H1 (cell line): ENCODE measurements around the gene MAN1A2. TPM values are rescaled to one million over a fixed set of nuclear protein-coding genes. Genes with fewer than 3 reads are reported as not detected.

Experiments
- CTCF ChIA-PET: fragments of 300-600 bp; sonication (Branson Sonifier 250); formaldehyde crosslinking; loops from one replicate; lab custom pipeline; 2021; ENCODE audit not compliant: partially characterized antibody; lab: Charles Lee
- POLR2A ChIA-PET: fragments of 300-600 bp; sonication (Branson Sonifier 250); formaldehyde crosslinking; loops from one replicate; lab custom pipeline; 2021; ENCODE audit warnings: inconsistent platforms; ENCODE audit not compliant: partially characterized antibody; lab: Charles Lee
- DNase-seq, 2 experiments: peaks; one replicate each; pipeline versions ENCODE4 v3.0.0 to v3.0.0-alpha.2; 2010 to 2022; ENCODE audit warnings: low spot score in 2 of 2, low read depth in 1 of 2, mixed read lengths in 1 of 2
- FAIRE-seq: peaks from 2 replicates; lab custom pipeline; 2011; peaks lifted over from hg19 to GRCh38; lab: Jason Lieb, UNC
- H2AFZ ChIP-seq: 2 replicates; pipeline ENCODE4 v1.8.1; 2012; ENCODE audit warnings: low read length, inconsistent platforms
- H2AK5ac ChIP-seq: 2 replicates; pipeline ENCODE4 v1.6.1; 2013; ENCODE audit warnings: low read depth, low read length
- H2BK120ac ChIP-seq: replicated peaks from 2 replicates; pipeline ENCODE3; 2013; ENCODE audit warnings: low read depth, low read length, inconsistent platforms
- H2BK12ac ChIP-seq: 2 replicates; pipeline ENCODE4 v1.6.1; 2013; ENCODE audit warnings: low read depth, low read length
- H2BK15ac ChIP-seq: 2 replicates; pipeline ENCODE4 v1.6.1; 2013; ENCODE audit warnings: low read length
- H2BK20ac ChIP-seq: 2 replicates; pipeline ENCODE4 v1.6.1; 2013; ENCODE audit warnings: low read length
- H2BK5ac ChIP-seq: 2 replicates; pipeline ENCODE4 v1.6.1; 2013; ENCODE audit warnings: low read depth, low read length
- H3K14ac ChIP-seq: 2 replicates; pipeline ENCODE4 v1.6.1; 2013; ENCODE audit warnings: inconsistent platforms; ENCODE audit not compliant: insufficient read length
- H3K18ac ChIP-seq: 2 replicates; pipeline ENCODE4 v1.6.1; 2013; ENCODE audit warnings: low read length; ENCODE audit errors: extremely low read depth
- H3K23ac ChIP-seq: 2 replicates; pipeline ENCODE4 v1.6.1; 2013; ENCODE audit warnings: inconsistent platforms; ENCODE audit not compliant: insufficient read length
- H3K23me2 ChIP-seq: 2 replicates; pipeline ENCODE4 v1.6.1; 2013; ENCODE audit warnings: low read depth, low read length
- H3K27ac ChIP-seq: 2 replicates; pipeline ENCODE4 v1.6.1; 2011; ENCODE audit warnings: low read depth, low read length, inconsistent platforms
- H3K27me3 ChIP-seq, 4 experiments: replicated peaks in 1 of 4; 1 replicate in 1 of 4; 2 replicates in 3 of 4; pipeline versions ENCODE4 v1.6.1 to v1.8.1; 2011 to 2013; ENCODE audit warnings: low read length in 3 of 4, mild to moderate bottlenecking in 3 of 4, inconsistent platforms in 2 of 4, mixed read lengths in 2 of 4, moderate library complexity in 1 of 4; ENCODE audit not compliant: control insufficient read depth in 3 of 4, insufficient read depth in 3 of 4; ENCODE audit errors: extremely low read depth in 1 of 4
- H3K36me3 ChIP-seq, 4 experiments: 2 replicates each; pipeline versions ENCODE4 v1.6.1 to v1.8.1; 2011 to 2013; ENCODE audit warnings: mild to moderate bottlenecking in 4 of 4, low read length in 3 of 4, moderate library complexity in 2 of 4, control low read depth in 1 of 4, inconsistent platforms in 1 of 4; ENCODE audit not compliant: insufficient read depth in 4 of 4, control insufficient read depth in 2 of 4
- H3K4ac ChIP-seq: replicated peaks from 2 replicates; pipeline ENCODE3; 2013; ENCODE audit warnings: low read length, low read depth, mixed read lengths, inconsistent platforms; ENCODE audit not compliant: insufficient read length
- H3K4me1 ChIP-seq, 4 experiments: replicated peaks in 1 of 4; 1 replicate in 1 of 4; 2 replicates in 3 of 4; pipeline versions ENCODE4 v1.6.1 to v1.8.1; 2011 to 2013; ENCODE audit warnings: low read length in 3 of 4, inconsistent platforms in 2 of 4, mixed read lengths in 1 of 4; ENCODE audit not compliant: insufficient read depth in 4 of 4, control insufficient read depth in 3 of 4
- H3K4me2 ChIP-seq, 2 experiments: 2 replicates each; pipeline versions ENCODE4 v1.6.1 to v1.8.1; 2011 to 2013; ENCODE audit warnings: low read depth in 2 of 2, low read length in 2 of 2, control low read depth in 1 of 2, inconsistent platforms in 1 of 2, mild to moderate bottlenecking in 1 of 2; ENCODE audit not compliant: insufficient read depth in 1 of 2
- H3K4me3 ChIP-seq, 4 experiments: fragments of 200-600, 300-600 bp in 1 of 4; sonication (generic), shearing (Covaris generic), sonication (Bioruptor Twin) in 1 of 4; 2 replicates each; pipeline versions ENCODE4 v1.5.1 to v1.8.1; 2011 to 2016; ENCODE audit warnings: low read length in 4 of 4, low read depth in 3 of 4, control low read depth in 2 of 4, inconsistent platforms in 2 of 4, mild to moderate bottlenecking in 2 of 4, mixed read lengths in 1 of 4, moderate library complexity in 1 of 4; ENCODE audit not compliant: insufficient read depth in 2 of 4; ENCODE audit errors: extremely low read depth in 1 of 4
- H3K56ac ChIP-seq: replicated peaks from 2 replicates; pipeline ENCODE3; 2013; ENCODE audit warnings: low read depth, mild to moderate bottlenecking, mixed read lengths, low read length, inconsistent platforms; ENCODE audit not compliant: insufficient read length
- H3K79me1 ChIP-seq: 2 replicates; pipeline ENCODE4 v1.6.1; 2013; ENCODE audit warnings: low read depth, low read length, control low read depth
- H3K79me2 ChIP-seq, 2 experiments: 2 replicates each; pipeline versions ENCODE4 v1.6.1 to v1.8.1; 2012 to 2013; ENCODE audit warnings: low read length in 2 of 2, mild to moderate bottlenecking in 2 of 2, inconsistent platforms in 1 of 2; ENCODE audit not compliant: insufficient read depth in 2 of 2, control insufficient read depth in 1 of 2
- H3K9ac ChIP-seq, 4 experiments: replicated peaks in 1 of 4; 1 replicate in 1 of 4; 2 replicates in 3 of 4; pipeline versions ENCODE4 v1.6.1 to v1.8.1; 2011 to 2013; ENCODE audit warnings: low read depth in 3 of 4, low read length in 3 of 4, control low read depth in 2 of 4, mild to moderate bottlenecking in 2 of 4, moderate library complexity in 2 of 4, inconsistent platforms in 1 of 4; ENCODE audit errors: extremely low read depth in 1 of 4
- H3K9me3 ChIP-seq, 2 experiments: 2 replicates each; pipeline versions ENCODE4 v1.6.1 to v1.8.1; 2012 to 2013; ENCODE audit warnings: mild to moderate bottlenecking in 2 of 2, moderate library complexity in 2 of 2, control low read depth in 1 of 2, inconsistent platforms in 1 of 2, low read depth in 1 of 2, low read length in 1 of 2, mixed read lengths in 1 of 2; ENCODE audit not compliant: insufficient read depth in 2 of 2
- H4K20me1 ChIP-seq, 2 experiments: replicated peaks in 1 of 2; 2 replicates each; pipeline versions ENCODE3 to v1.8.1; 2011 to 2013; ENCODE audit warnings: inconsistent platforms in 2 of 2, low read length in 2 of 2, mild to moderate bottlenecking in 1 of 2; ENCODE audit not compliant: insufficient read depth in 2 of 2, control insufficient read depth in 1 of 2
- H4K5ac ChIP-seq: 2 replicates; pipeline ENCODE4 v1.6.1; 2013; ENCODE audit warnings: low read length, low read depth, mixed read lengths, inconsistent platforms; ENCODE audit not compliant: insufficient read length
- H4K8ac ChIP-seq: 2 replicates; pipeline ENCODE4 v1.8.0; 2013; ENCODE audit warnings: mild to moderate bottlenecking, moderate library complexity, low read length, inconsistent platforms; ENCODE audit not compliant: insufficient read depth; ENCODE audit errors: extremely low read depth
- H4K91ac ChIP-seq: replicated peaks from 2 replicates; pipeline ENCODE3; 2013; ENCODE audit warnings: low read length, mixed read lengths, inconsistent platforms; ENCODE audit not compliant: insufficient read length
- ATF2 ChIP-seq: IDR thresholded peaks from 2 replicates; pipeline ENCODE4 v1.6.1; 2012; ENCODE audit warnings: low read length, inconsistent platforms
- BCL11A ChIP-seq, 2 experiments: IDR thresholded peaks; one replicate each; pipeline ENCODE4 v1.6.1; 2011; ENCODE audit warnings: low read depth in 2 of 2, low read length in 2 of 2, mild to moderate bottlenecking in 2 of 2
- CREB1 ChIP-seq: IDR thresholded peaks from 2 replicates; pipeline ENCODE4 v1.6.1; 2012; ENCODE audit warnings: inconsistent platforms
- KDM1A ChIP-seq: fragments of 200-600, 300-600 bp; sonication (generic); IDR thresholded peaks from 2 replicates; pipeline ENCODE4 v1.7.1; 2016; ENCODE audit warnings: mild to moderate bottlenecking, low read length, borderline replicate concordance
- KDM4A ChIP-seq: IDR thresholded peaks from one replicate; pipeline ENCODE4 v1.7.1; 2012; ENCODE audit warnings: low read depth, mild to moderate bottlenecking, moderate library complexity, low read length, inconsistent platforms; ENCODE audit not compliant: severe bottlenecking
- KDM5A ChIP-seq: fragments of 200-600 bp; IDR thresholded peaks from 2 replicates; pipeline ENCODE4 v1.7.1; 2012; ENCODE audit warnings: mild to moderate bottlenecking, low read length, inconsistent platforms, mixed read lengths
- SAP30 ChIP-seq: fragments of 300-600 bp; sonication (generic); IDR thresholded peaks from 2 replicates; pipeline ENCODE4 v1.7.1; 2012; ENCODE audit warnings: low read length, moderate library complexity, mild to moderate bottlenecking, inconsistent platforms; ENCODE audit not compliant: insufficient read depth, insufficient replicate concordance
- WGBS, 2 experiments: shearing (Covaris generic) in 1 of 2; methylation state at CpG; one replicate each; pipeline versions ENCODE4 v1.1.6 to v1.1.7; 2013 to 2015; ENCODE audit warnings: low lambda C conversion rate in 2 of 2, mixed read lengths in 2 of 2, inconsistent platforms in 1 of 2, low coverage in 1 of 2, missing lambda C conversion rate in 1 of 2; ENCODE audit not compliant: insufficient replicate concordance in 2 of 2, insufficient coverage in 1 of 2, insufficient read length in 1 of 2; ENCODE audit errors: extremely low coverage in 1 of 2, missing lambda C conversion rate in 1 of 2; 5-methylcytosine and 5-hydroxymethylcytosine counted together
- polyA plus RNA-seq, 7 experiments: library from polyadenylated mRNA; depleted of rRNA in 3 of 7; stranded (reverse) in 5 of 7; unstranded in 2 of 7; fragments of >200 nt in 5 of 7; fragments of 200-250 nt in 2 of 7; gene quantifications; 1 replicate in 5 of 7; 2 replicates in 1 of 7; 4 replicates in 1 of 7; pipeline versions ENCODE4 v1.2.1 to v1.2.3, GENCODE V29; 2011 to 2013; ENCODE audit warnings: missing spikeins in 2 of 7, mixed read lengths in 2 of 7
- total RNA-seq: library from RNA; stranded (reverse); fragmentation: NEBNext Ultra II Directional; extraction: Animal tissue kit (Norgen Biotek cat#: 25700); gene quantifications from 2 replicates; pipeline ENCODE4 v1.2.1, GENCODE V29; 2021

MAN1A2 gene
- total and polyA plus RNA-seq, 2 of the 8 experiments (the other 6 are each of a cell fraction or from before 2014, with no cell fraction given): 5.5 to 18.8 TPM

GRCh38 chr1:117527074-117527473, 159.8 kb downstream of the MAN1A2 start:
- no peak overlapping the region for H3K56ac ChIP-seq
- CTCF ChIA-PET: interaction anchor here (1.2 to 1.4 kb wide), 2 partner anchors 10 to 459 kb away, joined by 3 read pairs; no protein-coding TSS in a partner anchor
- TF ChIP-seq SAP30: no peak
- TF ChIP-seq KDM1A: no peak
- TF ChIP-seq BCL11A (IDR thresholded peaks at IDR 0.05; ENCODE audit: low read depth in 2 of 2, low read length in 2 of 2): no peak
- TF ChIP-seq ATF2: no peak
- TF ChIP-seq KDM4A: no peak
- TF ChIP-seq CREB1: no peak
- no peak for TF ChIP-seq KDM5A

More at GRCh38 chr1:117527074-117527473, 159.8 kb downstream of the MAN1A2 start:
- no peak overlapping the region for H3K4me2 ChIP-seq
- H4K5ac ChIP-seq: no peak overlapping the region
- WGBS, 2 experiments: 90% methylated on average over 4 of the region's 4 CpGs; no CpG with 5 or more reads in 1 of the 2 experiments
- POLR2A ChIA-PET: no interaction called here
- no peak overlapping the region for H3K4me3 ChIP-seq
- no peak overlapping the region for H3K23ac ChIP-seq
- no peaks in the 10 kb centered on the region for H3K27me3 ChIP-seq
- no peaks in the 10 kb centered on the region for H3K9me3 ChIP-seq
- no peak overlapping the region for H3K18ac ChIP-seq
- H3K79me1 ChIP-seq: no peaks in the 10 kb centered on the region
- no peak overlapping the region for H3K14ac ChIP-seq
- H2BK15ac ChIP-seq: no peak overlapping the region
- no peaks in the 10 kb centered on the region for H3K4me1 ChIP-seq
- no peaks in the 10 kb centered on the region; a peak in 1 of 8 replicates for H3K36me3 ChIP-seq
- H3K4ac ChIP-seq: no peak overlapping the region
- H2AK5ac ChIP-seq: no peak overlapping the region
- H4K8ac ChIP-seq: no peak overlapping the region
- H2BK5ac ChIP-seq: no peak overlapping the region
- H4K91ac ChIP-seq: no peak overlapping the region
- no peak overlapping the region for H3K9ac ChIP-seq
- no peaks in the 10 kb centered on the region for H3K79me2 ChIP-seq
- no peaks in the 10 kb centered on the region for H4K20me1 ChIP-seq
- H2BK20ac ChIP-seq: no peak overlapping the region
- H3K23me2 ChIP-seq: no peaks in the 10 kb centered on the region
- no peak overlapping the region for H2BK120ac ChIP-seq
- FAIRE-seq (no peak), DNase-seq (no peak)
- H3K27ac ChIP-seq: no peak overlapping the region
- H2AFZ ChIP-seq: no peak overlapping the region
- no peak overlapping the region for H2BK12ac ChIP-seq
